PC-3 (cell line): ENCODE data around the gene CHPF2. TPM values are rescaled to one million over a fixed set of nuclear protein-coding genes. Genes with fewer than 3 reads are reported as not detected.

ENCODE experiments used
- ATAC-seq: fragments of 200-7000 bp; cut with Tn5 transposase; 2 replicates; pipeline ENCODE4 v1.9.1; 2020; ENCODE audit warnings: mild to moderate bottlenecking, moderate library complexity
- BruUV-seq: library from RNA; stranded (reverse); fragments of 400-500 nt; replicated peaks from 2 replicates; lab custom pipeline; 2021; lab: Mats Ljungman, UMichigan
- CTCF ChIA-PET: fragments of 300-600 bp; sonication (Branson Sonifier 250); formaldehyde crosslinking; loops from one replicate; lab custom pipeline; 2022; ENCODE audit warnings: antibody characterized with exemption; lab: Charles Lee
- POLR2A ChIA-PET: fragments of 300-600 bp; sonication (Branson Sonifier 250); formaldehyde crosslinking; loops from one replicate; lab custom pipeline; 2022; ENCODE audit warnings: antibody characterized with exemption; ENCODE audit not compliant: unreplicated experiment; lab: Charles Lee
- DNase-seq: peaks from one replicate; pipeline ENCODE4 v3.0.0-alpha.2; 2015
- H2AFZ ChIP-seq: fragments of 300-600 bp; sonication (generic); 2 replicates; pipeline ENCODE4 v1.6.0; 2016; ENCODE audit warnings: antibody characterized with exemption, low read length
- H3F3A ChIP-seq: fragments of 300-600 bp; sonication (generic); one replicate; pipeline ENCODE4 v1.6.0; 2017; ENCODE audit warnings: antibody characterized with exemption, low read length, control low read depth, mild to moderate bottlenecking; ENCODE audit not compliant: unreplicated experiment
- H3K27ac ChIP-seq: fragments of 300-600 bp; sonication (generic); 2 replicates; pipeline ENCODE4 v1.5.1; 2016; ENCODE audit warnings: mild to moderate bottlenecking, low read length
- H3K27me3 ChIP-seq: fragments of 300-600 bp; sonication (generic); 2 replicates; pipeline ENCODE4 v1.6.1; 2016; ENCODE audit warnings: low read length, mixed read lengths
- H3K36me3 ChIP-seq: fragments of 300-600 bp; sonication (generic); 2 replicates; pipeline ENCODE4 v1.6.1; 2016; ENCODE audit warnings: low read depth, mixed run types, low read length, mixed read lengths
- H3K4me1 ChIP-seq: fragments of 300-600 bp; sonication (generic); 2 replicates; pipeline ENCODE4 v1.5.1; 2016; ENCODE audit warnings: low read length; ENCODE audit not compliant: insufficient read depth
- H3K4me2 ChIP-seq: fragments of 300-600 bp; sonication (generic); 2 replicates; pipeline ENCODE4 v1.6.0; 2016; ENCODE audit warnings: low read length
- H3K4me3 ChIP-seq: fragments of 300-600 bp; sonication (generic); 2 replicates; pipeline ENCODE4 v1.5.1; 2016; ENCODE audit warnings: mild to moderate bottlenecking, low read length, mixed read lengths
- H3K79me2 ChIP-seq: fragments of 300-600 bp; sonication (generic); 2 replicates; pipeline ENCODE4 v1.6.1; 2017; ENCODE audit warnings: low read length, mixed read lengths
- H3K9ac ChIP-seq: fragments of 300-600 bp; sonication (generic); 2 replicates; pipeline ENCODE4 v1.6.0; 2016; ENCODE audit warnings: mild to moderate bottlenecking, low read length
- H3K9me2 ChIP-seq: fragments of 300-600 bp; sonication (generic); replicated peaks from 2 replicates; pipeline ENCODE4 v1.6.1; 2016; ENCODE audit warnings: mixed run types, low read length, mixed read lengths
- H3K9me3 ChIP-seq: fragments of 300-600 bp; sonication (generic); 2 replicates; pipeline ENCODE4 v1.6.1; 2016; ENCODE audit warnings: low read length, mixed read lengths
- H4K20me1 ChIP-seq: fragments of 300-600 bp; sonication (generic); 2 replicates; pipeline ENCODE4 v1.6.1; 2016; ENCODE audit warnings: low read length, mixed read lengths
- EZH2 ChIP-seq: fragments of 300-600 bp; sonication (generic); IDR thresholded peaks from one replicate; pipeline ENCODE4 v1.6.1; 2017; ENCODE audit warnings: antibody characterized with exemption, mild to moderate bottlenecking, low read length; ENCODE audit not compliant: unreplicated experiment
- EZH2phosphoT487 ChIP-seq: fragments of 300-600 bp; sonication (generic); IDR thresholded peaks from 2 replicates; pipeline ENCODE4 v1.6.1; 2018; ENCODE audit warnings: mild to moderate bottlenecking, antibody characterized with exemption, low read length, borderline replicate concordance
- intact Hi-C: fragments of 100-400 bp; cut with micrococcal nuclease; formaldehyde crosslinking; loops from 2 replicates; pipeline ENCODE4 v1.9.0; 2023
- total RNA-seq: library from RNA; depleted of rRNA; stranded (reverse); fragments of >200 nt; gene quantifications from 2 replicates; pipeline ENCODE4 v1.2.3, GENCODE V29; 2014
- TF ChIP-seq, protein P1 (sequence below): fragments of 300-600 bp; sonication (generic); conservative IDR thresholded peaks from 2 replicates; pipeline ENCODE4 v1.5.1; 2017; ENCODE audit warnings: antibody characterized with exemption, low read depth, mild to moderate bottlenecking, low read length

Gene CHPF2
- total RNA-seq, 1 experiment from 2014 or later: 30.1 TPM

GRCh38 chr7:151210087-151210854 lies 22.0 kb upstream of the CHPF2 start, which contains the start of gene H2BK1:
TSS of gene H2BK1 (minus strand) at chr7:151210488. CDS start at chr7:151210318, 170 bp downstream.
- Histone ChIP-seq H3K36me3 (peaks cover 19% of the 10 kb centered on the region; the same call in 1 of the 2 replicates), H2AFZ (no peak within 1 kb of the TSS), H3K27me3 (no peaks in the 10 kb centered on the region), H3K9ac (no peak within 1 kb of the TSS), H3K9me2 (no peaks in the 10 kb centered on the region), H3K9me3 (no peaks in the 10 kb centered on the region), H3F3A (no peaks in the 10 kb centered on the region), H3K27ac (no peak within 1 kb of the TSS), H3K4me3 (no peak within 1 kb of the TSS), H4K20me1 (no peaks in the 10 kb centered on the region), H3K4me2 (no peak within 1 kb of the TSS), H3K79me2 (no peaks in the 10 kb centered on the region), H3K4me1 (no peaks in the 10 kb centered on the region)
- BruUV-seq: no TSS peak
- ATAC-seq: no peak
- TF ChIP-seq EZH2phosphoT487 (no peak), EZH2 (no peak)
- TF ChIP-seq, protein P1, sequence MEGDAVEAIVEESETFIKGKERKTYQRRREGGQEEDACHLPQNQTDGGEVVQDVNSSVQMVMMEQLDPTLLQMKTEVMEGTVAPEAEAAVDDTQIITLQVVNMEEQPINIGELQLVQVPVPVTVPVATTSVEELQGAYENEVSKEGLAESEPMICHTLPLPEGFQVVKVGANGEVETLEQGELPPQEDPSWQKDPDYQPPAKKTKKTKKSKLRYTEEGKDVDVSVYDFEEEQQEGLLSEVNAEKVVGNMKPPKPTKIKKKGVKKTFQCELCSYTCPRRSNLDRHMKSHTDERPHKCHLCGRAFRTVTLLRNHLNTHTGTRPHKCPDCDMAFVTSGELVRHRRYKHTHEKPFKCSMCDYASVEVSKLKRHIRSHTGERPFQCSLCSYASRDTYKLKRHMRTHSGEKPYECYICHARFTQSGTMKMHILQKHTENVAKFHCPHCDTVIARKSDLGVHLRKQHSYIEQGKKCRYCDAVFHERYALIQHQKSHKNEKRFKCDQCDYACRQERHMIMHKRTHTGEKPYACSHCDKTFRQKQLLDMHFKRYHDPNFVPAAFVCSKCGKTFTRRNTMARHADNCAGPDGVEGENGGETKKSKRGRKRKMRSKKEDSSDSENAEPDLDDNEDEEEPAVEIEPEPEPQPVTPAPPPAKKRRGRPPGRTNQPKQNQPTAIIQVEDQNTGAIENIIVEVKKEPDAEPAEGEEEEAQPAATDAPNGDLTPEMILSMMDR: no peak
- no peak for DNase-seq
- ChIA-PET CTCF (no interaction called here), POLR2A (no interaction called here)
- intact Hi-C loops: no loop called here

GRCh38 chr7:151211155-151211772 lies 21.0 kb upstream of the CHPF2 start:
- no peaks in the 10 kb centered on the region for H3K27me3 ChIP-seq
- H3K27ac ChIP-seq: no peak overlapping the region
- H3K4me2 ChIP-seq: no peak overlapping the region
- TF ChIP-seq EZH2phosphoT487 (no peak), EZH2 (no peak)
- TF ChIP-seq, protein P1: no peak
- no peaks in the 10 kb centered on the region for H3K79me2 ChIP-seq
- POLR2A ChIA-PET: no interaction called here
- H4K20me1 ChIP-seq: no peaks in the 10 kb centered on the region
- ATAC-seq (no peak), DNase-seq (no peak)
- no peaks in the 10 kb centered on the region for H3K4me1 ChIP-seq
- BruUV-seq: no TSS peak
- H3F3A ChIP-seq: no peaks in the 10 kb centered on the region
- no peaks in the 10 kb centered on the region for H3K9me2 ChIP-seq
- no peaks in the 10 kb centered on the region for H3K9me3 ChIP-seq
- no peak overlapping the region for H2AFZ ChIP-seq
- H3K4me3 ChIP-seq: no peak overlapping the region
- no peak overlapping the region for H3K9ac ChIP-seq
- H3K36me3 ChIP-seq: peaks cover 29% of the 10 kb centered on the region
- CTCF ChIA-PET: no interaction called here
- intact Hi-C loops: no loop called here

DNA sequence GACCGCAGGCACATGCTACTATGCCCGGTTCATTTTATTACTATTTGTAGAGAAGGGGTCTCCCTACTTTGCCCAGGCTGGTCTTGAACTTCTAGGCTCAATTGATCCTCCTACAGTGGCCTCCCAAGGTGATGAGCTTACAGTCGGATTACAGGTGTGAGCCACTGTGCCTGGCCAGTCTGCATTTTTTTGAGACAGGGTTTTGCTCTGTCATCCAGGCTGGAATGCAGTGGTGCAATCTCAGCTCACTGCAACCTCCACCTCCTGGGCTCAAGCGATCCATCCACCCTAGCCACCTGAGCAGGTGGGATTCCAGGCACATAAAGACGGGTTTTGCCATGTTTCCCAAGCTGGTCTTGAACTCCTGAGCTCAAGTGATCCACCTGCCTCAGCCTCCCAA lies 19.7 kb upstream of the CHPF2 start:
- no peak for DNase-seq
- H3K27me3 ChIP-seq: no peaks in the 10 kb centered on the region
- H3K4me2 ChIP-seq: no peak overlapping the region
- BruUV-seq: no TSS peak
- no peak overlapping the region for H2AFZ ChIP-seq
- H3K9me3 ChIP-seq: no peaks in the 10 kb centered on the region
- no peak overlapping the region for H3K9ac ChIP-seq
- POLR2A ChIA-PET: no interaction called here
- no peaks in the 10 kb centered on the region for H4K20me1 ChIP-seq
- TF ChIP-seq, protein P1: no peak
- TF ChIP-seq EZH2 (no peak), EZH2phosphoT487 (no peak)
- no peaks in the 10 kb centered on the region for H3K4me1 ChIP-seq
- H3K4me3 ChIP-seq: no peak overlapping the region
- no peak for ATAC-seq
- H3F3A ChIP-seq: no peaks in the 10 kb centered on the region
- H3K9me2 ChIP-seq: no peaks in the 10 kb centered on the region
- H3K79me2 ChIP-seq: no peaks in the 10 kb centered on the region
- CTCF ChIA-PET: interaction anchor here (1.0 kb wide), 1 partner anchor 15 kb away, joined by 4 read pairs; no protein-coding TSS in a partner anchor
- intact Hi-C loops: no loop called here
- peaks cover 34% of the 10 kb centered on the region for H3K36me3 ChIP-seq
- H3K27ac ChIP-seq: no peak overlapping the region
